Cardiac muscle cell (in vitro differentiated cells and primary cell): ENCODE measurements around the gene ZNF415. TPM values are rescaled to one million over a fixed set of nuclear protein-coding genes. Genes with fewer than 3 reads are reported as not detected.

Experiments
- DNase-seq, 2 donors: peaks; one replicate each; pipeline versions ENCODE4 v3.0.0 to v3.0.0-alpha.2; 2010 to 2017; ENCODE audit warnings: low read depth in 1 of 2, low spot score in 1 of 2
- H3K27ac ChIP-seq: fragments of 200-600 bp; sonication (generic); 2 replicates; pipeline ENCODE4 v1.5.1; 2016
- H3K27me3 ChIP-seq: fragments of 200-600 bp; sonication (generic); 2 replicates; pipeline ENCODE4 v1.6.0; 2016; ENCODE audit warnings: control low read depth
- H3K36me3 ChIP-seq: fragments of 200-600 bp; sonication (generic); 2 replicates; pipeline ENCODE4 v1.5.1; 2016; ENCODE audit warnings: control low read depth
- H3K4me1 ChIP-seq: fragments of 200-600 bp; sonication (generic); 2 replicates; pipeline ENCODE4 v1.8.1; 2017; ENCODE audit warnings: low read depth, mild to moderate bottlenecking, mixed run types
- H3K4me3 ChIP-seq: fragments of 200-600 bp; sonication (generic); 2 replicates; pipeline ENCODE4 v1.5.1; 2016; ENCODE audit warnings: mild to moderate bottlenecking
- H3K9me3 ChIP-seq: fragments of 200-600 bp; sonication (generic); 2 replicates; pipeline ENCODE4 v1.5.1; 2017; ENCODE audit warnings: low read depth, mild to moderate bottlenecking, control low read depth
- polyA plus RNA-seq: library from polyadenylated mRNA; unstranded; fragments of >200 nt; fragmentation: Nextera tagmentation; extraction: Ambion mirVana; gene quantifications from 2 replicates; pipeline ENCODE4 v1.2.1, GENCODE V29; 2016
- total RNA-seq: library from RNA; depleted of rRNA; stranded (reverse); fragments of >200 nt; gene quantifications from 2 replicates; pipeline ENCODE4 v1.2.3, GENCODE V29; 2016
- TF ChIP-seq, protein P1 (sequence below): IDR thresholded peaks from 2 replicates; pipeline ENCODE4 v1.5.1; 2012; ENCODE audit warnings: low read depth, mild to moderate bottlenecking, low read length

Gene ZNF415
- total and polyA plus RNA-seq, 2 experiments from 2014 or later, result 11.8 to 17.0 TPM

- peaks cover 3% of the 10 kb centered on the region for H3K4me1 ChIP-seq
- no peak overlapping the region for H3K27ac ChIP-seq
- H3K4me3 ChIP-seq, result no peak overlapping the region
- TF ChIP-seq, protein P1, sequence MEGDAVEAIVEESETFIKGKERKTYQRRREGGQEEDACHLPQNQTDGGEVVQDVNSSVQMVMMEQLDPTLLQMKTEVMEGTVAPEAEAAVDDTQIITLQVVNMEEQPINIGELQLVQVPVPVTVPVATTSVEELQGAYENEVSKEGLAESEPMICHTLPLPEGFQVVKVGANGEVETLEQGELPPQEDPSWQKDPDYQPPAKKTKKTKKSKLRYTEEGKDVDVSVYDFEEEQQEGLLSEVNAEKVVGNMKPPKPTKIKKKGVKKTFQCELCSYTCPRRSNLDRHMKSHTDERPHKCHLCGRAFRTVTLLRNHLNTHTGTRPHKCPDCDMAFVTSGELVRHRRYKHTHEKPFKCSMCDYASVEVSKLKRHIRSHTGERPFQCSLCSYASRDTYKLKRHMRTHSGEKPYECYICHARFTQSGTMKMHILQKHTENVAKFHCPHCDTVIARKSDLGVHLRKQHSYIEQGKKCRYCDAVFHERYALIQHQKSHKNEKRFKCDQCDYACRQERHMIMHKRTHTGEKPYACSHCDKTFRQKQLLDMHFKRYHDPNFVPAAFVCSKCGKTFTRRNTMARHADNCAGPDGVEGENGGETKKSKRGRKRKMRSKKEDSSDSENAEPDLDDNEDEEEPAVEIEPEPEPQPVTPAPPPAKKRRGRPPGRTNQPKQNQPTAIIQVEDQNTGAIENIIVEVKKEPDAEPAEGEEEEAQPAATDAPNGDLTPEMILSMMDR, result no peak
- no peaks in the 10 kb centered on the region for H3K9me3 ChIP-seq
- DNase-seq, result no peak
- H3K36me3 ChIP-seq, result no peaks in the 10 kb centered on the region
- no peaks in the 10 kb centered on the region for H3K27me3 ChIP-seq
Observed at GRCh38 chr19:53123400-53123799, 9.3 kb downstream of the ZNF415 start.

DNA sequence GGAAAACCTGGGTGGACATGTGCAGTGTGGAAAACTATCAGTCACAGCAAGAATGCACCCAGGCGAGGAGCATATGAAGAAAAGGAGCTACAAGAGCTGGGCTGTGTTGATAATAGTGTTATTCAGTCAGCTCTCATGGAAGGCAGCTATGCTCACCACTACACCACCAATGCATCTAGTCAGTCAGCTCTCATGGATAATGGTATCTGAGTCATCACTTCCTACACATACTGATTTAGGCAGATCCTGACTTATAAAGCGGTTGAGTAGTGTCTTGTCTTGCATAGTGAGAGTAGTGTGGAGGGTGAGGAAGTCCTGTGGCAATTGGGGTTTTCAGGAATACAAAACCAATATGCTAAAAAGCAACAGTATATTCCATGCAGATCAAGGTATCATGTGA lies 20.4 kb downstream of the ZNF415 start:
- Histone ChIP-seq H3K36me3 (peaks cover 40% of the 10 kb centered on the region), H3K27me3 (no peaks in the 10 kb centered on the region), H3K9me3 (no peaks in the 10 kb centered on the region), H3K27ac (no peak overlapping the region), H3K4me3 (no peak overlapping the region), H3K4me1 (no peaks in the 10 kb centered on the region)
- TF ChIP-seq, protein P1, result no peak
- no peak for DNase-seq

DNA sequence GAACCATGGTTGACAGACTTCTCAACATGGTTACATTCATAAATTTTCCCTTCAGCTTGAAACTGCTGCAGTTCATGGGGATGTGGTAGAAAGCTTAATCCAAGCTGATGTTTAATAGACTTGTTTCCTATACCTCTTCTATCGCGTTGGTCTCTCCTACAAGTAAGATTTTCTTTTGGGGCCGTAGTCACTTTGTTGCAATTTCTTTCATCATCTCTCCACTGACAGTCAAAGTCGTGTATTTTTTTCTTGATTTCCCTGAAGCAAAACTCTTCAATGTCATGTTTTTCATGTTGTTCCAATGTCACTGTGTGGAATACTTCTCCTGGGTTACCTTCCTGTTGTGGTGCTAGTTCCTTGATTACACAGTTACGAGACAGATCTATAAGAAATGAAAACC lies 23.2 kb downstream of the ZNF415 start:
- Histone ChIP-seq H3K27ac (no peak overlapping the region), H3K36me3 (peaks cover 37% of the 10 kb centered on the region), H3K4me3 (no peak overlapping the region), H3K9me3 (no peaks in the 10 kb centered on the region), H3K27me3 (no peaks in the 10 kb centered on the region), H3K4me1 (no peaks in the 10 kb centered on the region)
- no peak for DNase-seq
- TF ChIP-seq, protein P1, result no peak

DNA sequence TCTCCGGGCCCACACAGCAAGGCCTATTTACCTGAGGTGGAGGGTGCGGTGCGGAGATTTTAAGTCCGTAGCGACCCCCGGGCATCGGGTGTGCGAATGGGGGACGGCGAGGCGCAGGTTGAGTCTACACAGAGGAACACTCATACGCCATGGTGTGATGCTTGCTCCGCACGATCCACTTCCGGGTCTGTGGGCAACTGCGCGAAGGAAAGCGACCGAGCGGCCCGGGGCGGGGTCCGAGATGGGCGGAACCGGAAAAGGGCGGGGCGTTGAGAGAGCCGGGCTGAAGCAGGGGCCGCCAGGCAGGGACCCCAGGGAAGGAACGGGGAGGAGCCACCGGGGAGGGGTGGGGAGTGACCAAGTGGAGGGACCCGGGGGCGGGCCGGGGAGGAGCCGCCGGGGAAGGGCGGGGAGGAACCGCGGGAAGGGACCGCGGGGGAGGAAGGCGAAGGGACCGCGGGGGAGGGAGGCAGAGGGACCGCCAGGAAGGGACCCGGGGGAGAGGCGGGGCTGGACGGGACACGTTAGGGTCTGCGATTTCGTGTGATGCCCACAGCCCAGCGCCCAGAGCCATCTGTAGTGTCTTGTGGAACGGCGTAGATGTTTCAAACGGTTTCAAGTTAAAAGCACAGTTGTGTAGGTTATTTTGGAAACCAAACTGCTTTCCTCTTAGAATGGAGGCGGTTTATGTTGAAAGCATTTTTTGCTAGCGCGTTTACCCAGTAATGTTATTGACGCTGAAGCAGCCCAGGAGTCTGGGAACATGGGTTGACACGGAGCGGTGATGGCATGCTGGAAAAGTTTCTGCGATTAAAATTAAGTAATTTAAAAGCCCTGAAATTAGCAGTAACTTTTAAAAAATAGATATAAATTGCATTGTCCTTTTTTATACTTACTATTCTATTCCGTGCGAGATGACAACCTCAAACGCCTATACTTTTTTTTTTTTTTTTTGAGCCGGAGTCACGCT lies 29.2 kb downstream of the ZNF415 start, which contains the start of gene ZNF160:
ZNF160 (minus strand) TSS at position 189 of the 970 bp plus-strand sequence. CDS start 17,146 bp downstream, outside the sequence.
- Histone ChIP-seq H3K4me3 (peak within 1 kb of the TSS; percentile 86), H3K27me3 (no peaks in the 10 kb centered on the region), H3K27ac (peak within 1 kb of the TSS; percentile 36), H3K36me3 (peaks cover 7% of the 10 kb centered on the region), H3K4me1 (peaks cover 13% of the 10 kb centered on the region), H3K9me3 (no peaks in the 10 kb centered on the region)
- DNase-seq, result peak; percentile 98
- TF ChIP-seq, protein P1, result no peak

- peak overlapping the region; percentile 86 for H3K4me3 ChIP-seq
- H3K36me3 ChIP-seq, result peaks cover 2% of the 10 kb centered on the region
- TF ChIP-seq, protein P1, result no peak
- H3K27me3 ChIP-seq, result no peaks in the 10 kb centered on the region
- H3K4me1 ChIP-seq, result peaks cover 13% of the 10 kb centered on the region
- H3K9me3 ChIP-seq, result no peaks in the 10 kb centered on the region
- H3K27ac ChIP-seq, result peak overlapping the region; percentile 36
- peak; percentile 54 to 61 for DNase-seq
Observed at GRCh38 chr19:53102756-53103233, 29.9 kb downstream of the ZNF415 start.
